Choroid plexus epithelial cell (primary cell): ENCODE measurements around the gene CYP1B1.

Experiments
- DNase-seq: peaks from one replicate; pipeline ENCODE4 v3.0.0-alpha.2; 2010; ENCODE audit warnings: low read depth
- H3K4me3 ChIP-seq: 2 replicates; pipeline ENCODE4 v1.5.1; 2011; ENCODE audit warnings: low read depth, mild to moderate bottlenecking, control low read depth, low read length, moderate library complexity
- CTCF ChIP-seq: conservative IDR thresholded peaks from 2 replicates; pipeline ENCODE4 v1.5.1; 2011; ENCODE audit warnings: low read depth, mild to moderate bottlenecking, control low read depth, inconsistent platforms, low read length, moderate library complexity

Gene CYP1B1

DNA sequence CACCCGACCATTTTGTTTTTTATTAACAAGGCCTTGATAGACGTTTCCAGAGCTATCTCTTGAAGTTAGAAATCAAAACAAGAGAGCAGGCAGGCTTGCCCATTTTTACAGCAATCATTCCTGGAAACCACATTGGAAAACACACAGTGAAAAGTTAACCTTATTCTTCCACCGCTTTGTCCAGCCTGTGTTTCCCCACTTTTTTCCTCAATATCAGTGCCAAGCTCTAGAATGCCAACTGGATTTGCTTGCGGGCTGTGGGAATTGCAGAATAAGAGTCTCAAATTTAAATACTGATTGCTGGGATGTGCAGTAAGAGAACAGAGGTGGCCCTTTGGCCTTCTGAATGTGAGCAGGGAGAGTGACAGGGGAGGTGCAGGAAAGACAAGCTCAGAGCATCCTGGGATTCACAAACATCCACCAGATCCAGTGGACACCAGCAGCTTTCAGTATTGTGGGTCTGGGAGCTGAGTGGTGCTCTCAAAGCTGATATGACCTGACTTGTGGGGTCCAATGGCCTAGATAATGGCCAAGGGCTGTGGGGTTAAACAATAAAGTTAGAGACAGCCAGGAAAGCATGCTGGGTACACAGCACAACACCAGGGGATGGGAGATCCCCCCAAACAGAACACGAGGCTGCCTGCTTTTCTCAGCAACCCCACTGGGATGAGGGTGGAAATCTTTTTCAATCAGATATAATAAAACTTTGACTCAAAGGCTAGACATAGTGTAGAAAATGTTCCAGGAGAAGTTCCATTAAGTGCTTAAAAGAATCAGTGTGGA is 15.5 kb downstream of the CYP1B1 start:
- DNase-seq: no peak
- TF ChIP-seq CTCF: no peak
- no peak overlapping the region for H3K4me3 ChIP-seq

- no peak for DNase-seq
- H3K4me3 ChIP-seq: no peak overlapping the region
- no peak for TF ChIP-seq CTCF
Measured at GRCh38 chr2:38057651-38058410, 18.1 kb downstream of the CYP1B1 start.

GRCh38 chr2:38056216-38056615 is 19.7 kb downstream of the CYP1B1 start:
- DNase-seq: no peak
- no peak for TF ChIP-seq CTCF

GRCh38 chr2:38045811-38046210 is 30.1 kb downstream of the CYP1B1 start:
- no peak for TF ChIP-seq CTCF
- no peak for DNase-seq
- H3K4me3 ChIP-seq: no peak overlapping the region

More at GRCh38 chr2:38056216-38056615, 19.7 kb downstream of the CYP1B1 start:
- no peak overlapping the region for H3K4me3 ChIP-seq

GRCh38 chr2:38039121-38039910 is 36.6 kb downstream of the CYP1B1 start:
- H3K4me3 ChIP-seq: no peak overlapping the region
- peak; percentile 60 for DNase-seq
- no peak for TF ChIP-seq CTCF

- TF ChIP-seq CTCF: no peak
- peak overlapping the region; percentile 48 for H3K4me3 ChIP-seq
- no peak for DNase-seq
Measured at GRCh38 chr2:38038682-38039081, 37.3 kb downstream of the CYP1B1 start.
